HEK293 (cell line): ENCODE data around the gene RIMS3.

Experiments used
- CTCF ChIP-seq: fragments of 450-650 bp; formaldehyde crosslinking; IDR thresholded peaks from 2 replicates; pipeline ENCODE4 v1.5.1; 2016; ENCODE audit warnings: missing biosample characterization, missing genetic modification characterization
- TCF7L2 ChIP-seq: IDR thresholded peaks from 2 replicates; pipeline ENCODE4 v1.6.1; 2011; ENCODE audit warnings: low read depth, mild to moderate bottlenecking, inconsistent platforms, low read length, moderate library complexity, borderline replicate concordance
- ZBTB1 ChIP-seq: fragments of 450-650 bp; formaldehyde crosslinking; IDR thresholded peaks from 2 replicates; pipeline ENCODE4 v1.5.1; 2016; ENCODE audit warnings: missing biosample characterization, missing genetic modification characterization
- ZBTB26 ChIP-seq: fragments of 450-650 bp; formaldehyde crosslinking; optimal IDR thresholded peaks from 2 replicates; pipeline ENCODE3; 2016; ENCODE audit warnings: missing biosample characterization, mild to moderate bottlenecking, missing genetic modification characterization
- ZBTB7A ChIP-seq: fragments of 450-650 bp; formaldehyde crosslinking; IDR thresholded peaks from 2 replicates; pipeline ENCODE4 v1.5.1; 2016; ENCODE audit warnings: low read depth, missing biosample characterization, missing genetic modification characterization
- ZFP41 ChIP-seq: fragments of 450-650 bp; formaldehyde crosslinking; IDR thresholded peaks from 2 replicates; pipeline ENCODE4 v1.5.1; 2016; ENCODE audit warnings: missing biosample characterization, missing genetic modification characterization, borderline replicate concordance
- ZNF292 ChIP-seq: fragments of 450-650 bp; formaldehyde crosslinking; IDR thresholded peaks from 2 replicates; pipeline ENCODE4 v1.5.1; 2016; ENCODE audit warnings: low read depth, missing biosample characterization, missing genetic modification characterization, borderline replicate concordance
- ZNF37A ChIP-seq: fragments of 450-650 bp; IDR thresholded peaks from 2 replicates; pipeline ENCODE4 v1.5.1; 2018; ENCODE audit warnings: missing biosample characterization, missing genetic modification characterization
- ZNF692 ChIP-seq: fragments of 450-650 bp; formaldehyde crosslinking; IDR thresholded peaks from 2 replicates; pipeline ENCODE4 v1.5.1; 2016; ENCODE audit warnings: missing biosample characterization, missing genetic modification characterization

- no peak for TF ChIP-seq ZNF37A (tag by site-specific recombination)
- TF ChIP-seq CTCF (tag by site-specific recombination): no peak
- TF ChIP-seq ZNF692 (tag by site-specific recombination): no peak
- TF ChIP-seq ZBTB26: no peak
- no peak for TF ChIP-seq ZNF292 (tag by site-specific recombination)
- no peak for TF ChIP-seq TCF7L2
- no peak for TF ChIP-seq ZBTB1 (tag by site-specific recombination)
- no peak for TF ChIP-seq ZFP41
- TF ChIP-seq ZBTB7A (tag by site-specific recombination): no peak
These were observed 691 bp downstream of the RIMS3 start for GRCh38 chr1:40664791-40665190.
